ENCODE results near the gene CAMK1D. TPM values are rescaled to one million over a fixed set of nuclear protein-coding genes. Genes with fewer than 3 reads are reported as not detected.

Gene CAMK1D
- total RNA-seq, 1 donor from 2014 or later = 8.7 TPM

DNA sequence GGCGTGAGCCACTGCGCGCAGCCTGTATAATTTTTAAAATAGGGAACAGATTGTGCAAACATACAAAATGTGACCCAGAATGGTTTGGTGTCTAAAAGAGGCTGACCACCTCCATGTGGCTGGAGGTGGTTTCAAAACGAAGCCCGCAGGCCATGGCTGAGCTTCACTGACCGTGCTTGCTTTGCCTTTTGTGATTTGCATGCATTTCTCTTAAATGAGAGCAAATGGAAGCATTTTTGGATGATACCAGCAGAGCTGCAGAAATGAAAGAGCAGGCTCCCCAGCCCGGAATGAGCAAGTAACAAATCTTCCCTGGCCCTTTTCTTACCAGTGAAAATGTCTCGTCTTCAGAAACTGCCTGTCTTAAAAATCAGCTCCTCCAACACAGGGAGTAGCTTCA, 239.9 kb downstream of the CAMK1D start:
- intact Hi-C loops (cut with micrococcal nuclease) = no loop called here

GRCh38 chr10:12589791-12590190, 240.4 kb downstream of the CAMK1D start:
- intact Hi-C loops (cut with micrococcal nuclease) = no loop called here

DNA sequence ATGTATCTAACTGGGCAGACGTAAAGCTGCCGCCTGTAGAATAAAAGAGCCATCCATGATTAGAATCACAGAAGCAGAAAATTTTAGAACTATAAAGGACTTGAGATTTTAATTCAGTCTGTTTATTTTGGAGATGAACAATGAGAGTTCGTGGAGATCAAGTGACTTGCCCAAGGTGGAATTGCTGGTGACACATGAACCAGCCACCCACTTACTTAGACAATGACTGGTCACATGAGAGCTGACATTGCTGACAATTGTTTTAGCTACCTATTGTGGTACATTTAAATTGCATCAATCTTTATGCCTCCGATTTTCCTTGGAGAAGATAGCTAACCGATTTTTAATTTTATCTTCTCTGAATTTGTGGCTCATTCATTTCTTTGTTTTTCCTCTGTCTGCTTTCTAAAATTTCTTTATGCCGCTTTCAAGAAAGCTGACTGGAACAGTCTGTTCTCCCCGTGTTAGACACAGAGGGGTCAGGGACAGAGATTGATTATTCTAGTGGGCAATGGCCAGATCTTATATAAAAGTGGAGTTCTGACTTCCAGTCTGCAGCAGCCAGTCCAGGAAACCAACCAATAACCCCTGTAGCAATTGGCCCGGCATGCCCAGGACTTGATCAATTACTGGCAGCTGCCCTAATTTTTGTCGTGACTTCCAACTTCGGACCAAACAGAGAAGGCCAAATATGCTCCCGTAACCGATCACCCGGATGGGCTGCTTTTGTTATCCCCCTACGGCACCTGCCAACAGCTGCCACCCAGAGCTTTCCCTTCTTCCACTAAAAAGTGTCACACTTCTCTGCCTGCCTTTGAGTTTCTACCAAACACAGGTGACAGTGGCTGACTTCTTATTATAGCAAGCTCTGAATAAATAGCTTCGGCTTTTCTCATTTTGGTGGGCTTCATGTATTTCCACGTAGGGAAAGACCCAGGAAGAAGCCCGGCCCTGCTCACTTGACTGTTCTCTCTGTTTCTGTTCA, 241.6 kb downstream of the CAMK1D start:
- intact Hi-C loops (cut with micrococcal nuclease) = no loop called here

DNA sequence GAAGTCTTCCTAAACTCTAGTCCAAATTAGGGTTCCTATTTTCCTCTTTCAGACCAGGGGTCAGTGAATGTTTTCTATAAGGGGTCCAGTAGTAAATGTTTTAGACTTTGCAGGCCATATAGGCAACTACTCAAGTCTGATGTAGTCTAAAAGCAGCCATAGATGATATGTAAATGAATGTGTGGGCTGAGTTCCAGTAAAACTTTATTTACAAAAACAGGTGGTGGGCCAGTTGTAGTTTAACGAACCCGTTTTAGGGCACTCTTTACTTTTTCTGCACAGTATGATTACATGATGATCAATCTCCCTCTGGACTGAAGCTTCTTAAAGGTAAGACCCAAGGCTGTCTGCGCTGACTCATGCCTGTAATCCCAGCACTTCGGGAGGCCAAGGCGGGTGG, 243.6 kb downstream of the CAMK1D start:
- intact Hi-C loops (cut with micrococcal nuclease) = no loop called here

DNA sequence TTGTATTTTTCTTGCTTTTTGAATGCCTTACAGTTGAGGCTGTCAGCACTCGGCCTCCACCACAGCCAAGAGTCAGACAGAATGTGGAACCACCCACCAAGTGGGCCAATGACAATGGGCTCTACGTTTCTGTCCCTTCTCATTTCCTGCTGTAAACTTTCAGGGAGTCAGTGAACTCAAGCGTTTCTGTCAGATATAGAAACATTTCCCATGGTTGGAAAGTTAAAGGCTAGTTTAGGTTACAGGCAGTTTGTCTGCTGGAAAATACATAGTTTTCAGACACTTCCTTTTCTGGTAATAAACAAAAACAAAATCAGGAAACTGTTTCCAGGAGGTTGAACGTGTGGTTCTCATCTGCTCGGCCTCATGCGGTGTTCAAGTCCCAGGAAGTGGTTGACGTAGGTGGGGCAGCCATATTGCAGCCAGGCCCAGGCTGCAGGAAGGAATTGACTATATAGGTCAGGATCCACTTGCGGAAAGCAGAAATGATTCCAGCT, 245.1 kb downstream of the CAMK1D start:
- intact Hi-C loops (cut with micrococcal nuclease) = no loop called here

GRCh38 chr10:12595936-12596576, 246.7 kb downstream of the CAMK1D start:
- intact Hi-C loops (cut with micrococcal nuclease) = no loop called here

GRCh38 chr10:12597176-12597575, 247.8 kb downstream of the CAMK1D start:
- intact Hi-C loops (cut with micrococcal nuclease) = no loop called here

DNA sequence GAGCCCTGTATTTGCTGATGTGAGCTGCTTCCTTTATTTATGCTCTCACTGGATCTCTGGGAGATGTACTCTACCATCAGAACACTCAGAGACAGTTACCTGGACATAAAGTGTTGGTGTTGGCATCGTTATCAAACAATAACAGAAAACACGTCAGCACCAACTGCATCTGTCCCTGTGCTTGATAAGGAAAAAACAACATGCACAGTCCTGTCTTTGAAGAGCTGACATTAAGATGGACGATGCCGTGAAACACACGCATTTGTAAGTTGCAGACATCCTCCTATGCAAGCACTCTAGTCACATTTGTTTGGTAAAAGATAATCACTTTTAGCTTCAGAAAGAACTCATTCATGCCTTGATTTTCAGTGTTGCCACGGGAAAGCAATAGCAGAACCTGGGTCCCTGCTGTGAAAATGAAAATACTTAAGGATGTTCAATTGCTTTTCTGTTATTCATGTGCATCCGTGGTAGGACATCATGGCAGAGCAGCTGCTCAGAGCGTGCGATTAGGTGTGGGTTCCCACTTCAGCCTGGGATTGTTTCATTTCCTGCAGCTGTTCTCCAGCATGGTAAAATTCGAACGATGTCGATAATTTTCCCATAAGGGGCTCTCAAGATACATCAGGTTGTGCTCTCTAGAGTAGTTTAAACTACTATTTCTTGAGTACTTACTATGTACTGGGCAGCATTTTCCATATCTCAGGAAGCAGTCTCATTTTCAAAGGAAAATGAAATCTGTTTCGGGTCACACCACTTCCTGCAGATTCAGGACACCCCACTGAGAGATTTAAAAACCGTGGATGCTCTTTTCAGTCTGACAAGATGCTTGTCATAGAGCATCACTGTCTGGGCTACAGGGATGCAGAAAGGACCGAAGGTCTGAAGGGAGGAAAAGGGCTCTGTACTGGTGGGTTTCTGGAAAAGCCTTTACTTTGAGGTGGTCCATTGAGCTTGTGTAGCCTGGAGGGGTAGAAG, 248.7 kb downstream of the CAMK1D start:
- intact Hi-C loops (cut with micrococcal nuclease) = no loop called here

DNA sequence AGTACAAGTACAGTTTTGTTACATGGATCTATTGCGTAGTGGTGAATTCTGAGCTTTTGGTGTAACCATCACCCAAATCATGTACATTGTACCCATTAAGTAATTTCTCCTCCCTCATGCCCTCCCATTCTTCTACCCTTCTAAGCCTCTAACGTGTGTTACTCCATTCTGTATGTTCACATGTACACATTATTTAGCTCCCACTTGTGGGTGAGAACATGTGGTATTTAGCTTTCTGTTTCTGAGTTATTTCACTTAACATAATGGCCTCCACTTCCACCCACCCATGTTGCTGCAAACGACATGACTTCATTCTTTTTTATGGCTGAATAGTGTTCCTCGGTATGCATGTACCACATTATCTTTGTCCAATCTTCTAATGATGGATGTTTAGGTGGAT, 251.3 kb downstream of the CAMK1D start:
- intact Hi-C loops (cut with micrococcal nuclease) = no loop called here

- intact Hi-C loops (cut with micrococcal nuclease) = no loop called here
Measured at GRCh38 chr10:12602521-12602920, 253.2 kb downstream of the CAMK1D start.

DNA sequence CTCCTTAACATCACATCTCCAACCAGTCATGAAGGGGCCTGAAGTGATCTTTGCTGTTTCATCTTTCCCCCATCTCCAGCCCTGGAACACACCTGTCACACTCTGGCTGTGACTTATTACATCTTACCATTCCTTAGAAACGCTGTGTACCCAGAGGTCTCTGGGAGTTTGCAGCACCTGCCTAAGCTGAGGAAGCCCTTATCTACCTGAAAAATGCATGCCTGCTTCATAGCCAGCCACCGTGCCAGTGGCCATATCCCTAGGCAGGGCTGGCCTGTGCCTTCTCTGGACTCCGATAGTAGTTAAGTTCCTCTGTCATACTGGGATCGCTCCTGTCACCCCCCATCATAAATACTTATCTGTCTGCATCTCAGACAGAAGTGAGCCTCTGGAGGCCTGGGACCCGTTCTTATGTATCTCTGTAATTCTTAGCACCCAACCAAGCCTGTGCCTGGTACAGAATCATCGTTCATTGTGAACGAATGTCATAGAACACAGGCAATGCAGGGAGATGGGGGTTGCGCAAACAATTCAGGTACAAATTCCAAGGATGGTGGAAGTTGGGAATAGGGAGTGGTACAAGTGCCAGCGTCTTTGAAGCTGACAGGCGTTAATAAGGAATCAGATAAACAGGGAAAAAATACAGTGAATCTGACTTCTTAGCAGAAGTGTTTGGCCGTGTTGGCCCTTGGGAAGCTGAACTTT, 254.6 kb downstream of the CAMK1D start:
- intact Hi-C loops (cut with micrococcal nuclease) = no loop called here

DNA sequence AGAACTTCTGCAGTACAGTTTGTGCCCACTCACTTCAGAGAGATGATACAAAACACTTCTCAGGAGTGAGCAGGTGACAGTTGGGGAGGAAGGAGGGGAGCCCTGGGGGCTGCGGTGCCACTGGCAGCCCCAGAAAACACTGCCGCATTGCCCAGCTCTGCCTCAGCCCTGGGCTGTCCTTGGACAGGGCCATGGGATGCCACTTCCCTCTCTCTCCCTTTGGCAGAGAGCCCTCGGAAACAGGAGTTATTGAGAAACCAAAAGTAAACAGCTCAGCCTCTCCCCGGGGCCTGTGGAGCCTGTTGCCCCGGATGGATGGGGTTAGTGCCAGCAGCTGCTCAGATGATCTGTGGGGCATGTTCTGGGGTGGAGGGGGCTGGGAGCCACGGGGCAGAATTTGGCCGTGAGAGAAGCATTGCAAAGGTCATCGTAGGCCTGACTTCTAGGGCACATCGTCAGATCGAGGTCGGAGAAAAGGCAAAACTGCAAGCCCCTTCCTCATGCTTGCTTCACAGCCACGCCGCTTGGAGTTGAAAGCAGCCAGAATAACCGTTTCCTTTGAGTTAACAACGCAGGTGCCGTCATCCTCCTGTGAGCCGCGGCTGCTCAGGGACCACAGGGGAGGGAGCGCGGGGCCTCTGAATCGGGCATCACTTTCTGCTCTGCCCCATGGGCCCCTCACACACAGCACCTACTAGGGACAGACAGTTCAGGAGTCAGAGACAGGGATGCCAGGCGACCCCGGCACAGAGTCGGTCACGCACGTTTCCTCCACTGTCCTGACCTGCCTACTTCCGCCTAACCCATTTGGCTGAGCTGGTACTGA, 256.4 kb downstream of the CAMK1D start:
- intact Hi-C loops (cut with micrococcal nuclease) = no loop called here

- intact Hi-C loops (cut with micrococcal nuclease) = no loop called here
Measured at GRCh38 chr10:12606461-12606860, 257.1 kb downstream of the CAMK1D start.

- intact Hi-C loops (cut with micrococcal nuclease) = no loop called here
Measured at GRCh38 chr10:12608761-12609160, 259.4 kb downstream of the CAMK1D start.

DNA sequence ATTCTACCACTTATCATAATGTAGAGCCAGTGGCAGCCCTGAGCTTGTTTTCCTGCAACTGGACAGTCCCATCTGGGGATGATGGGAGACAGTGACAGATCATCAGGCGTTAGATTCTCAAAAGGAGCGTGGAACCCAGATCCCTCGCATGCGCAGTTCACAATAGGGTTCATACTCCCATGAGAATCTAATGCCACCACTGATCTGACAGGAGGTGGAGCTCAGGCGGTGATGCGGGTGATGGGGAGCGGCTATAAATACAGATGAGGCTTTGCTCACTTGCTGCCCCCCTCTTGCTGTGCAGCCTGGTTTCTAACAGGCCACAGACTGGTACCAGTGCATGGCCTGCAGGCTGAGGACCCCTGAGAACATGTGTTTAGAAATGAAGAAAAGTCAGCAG, 260.1 kb downstream of the CAMK1D start:
- intact Hi-C loops (cut with micrococcal nuclease) = no loop called here

DNA sequence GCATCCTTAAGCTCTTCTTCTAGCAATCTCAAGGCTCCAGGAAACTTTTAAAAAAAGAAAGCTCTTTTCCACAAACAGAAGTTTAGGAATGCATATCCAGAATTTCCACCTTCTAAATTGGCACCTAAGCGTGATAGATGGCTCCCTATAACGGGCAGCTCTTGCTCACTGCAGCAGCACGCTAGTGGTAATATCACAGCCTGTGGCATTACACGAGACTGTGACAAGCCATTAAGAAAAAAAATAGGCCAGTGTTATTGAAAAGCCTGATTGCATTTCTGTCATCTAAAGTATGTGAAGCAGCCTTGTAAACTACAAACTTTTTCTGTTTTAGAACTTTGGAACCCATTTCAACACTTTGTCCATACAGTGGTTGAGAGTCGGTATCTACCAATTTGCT, 263.8 kb downstream of the CAMK1D start:
- intact Hi-C loops (cut with micrococcal nuclease) = no loop called here

DNA sequence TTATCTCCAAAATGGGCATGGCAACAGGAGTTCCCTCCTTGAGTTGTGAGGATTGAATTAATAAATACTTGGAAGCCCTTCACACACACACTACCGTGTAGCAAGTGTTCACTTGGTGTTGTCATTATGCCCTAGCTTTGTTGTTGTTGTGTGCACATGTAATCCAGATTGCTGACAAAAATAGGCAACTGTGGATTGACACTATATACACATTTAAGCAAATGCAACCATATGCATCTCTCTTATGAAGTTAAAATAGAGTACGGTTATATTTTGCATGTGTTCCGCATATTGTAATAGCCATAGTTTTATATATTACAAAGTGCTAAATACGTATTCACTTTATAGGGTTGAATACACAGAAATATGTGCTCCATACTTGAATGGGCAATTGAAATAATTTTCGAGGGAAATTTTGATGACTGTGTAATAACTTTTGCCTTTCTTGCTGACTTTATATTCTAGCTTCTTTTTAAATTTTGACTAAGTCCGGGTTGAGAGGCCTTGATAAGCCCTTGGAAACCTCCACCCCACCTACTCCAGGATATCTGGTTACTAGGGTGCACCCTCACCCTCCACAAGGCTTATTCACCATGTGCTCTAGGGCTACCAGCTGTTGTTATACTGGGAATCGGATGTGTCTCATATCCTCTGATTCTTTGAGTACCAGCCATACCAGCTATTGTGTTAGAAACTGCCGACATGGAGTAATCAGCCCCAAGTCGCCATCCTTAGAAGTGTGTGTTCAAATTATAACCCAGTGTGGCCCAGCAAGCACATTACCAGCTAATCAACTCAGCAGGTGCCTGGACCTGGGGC, 265.0 kb downstream of the CAMK1D start:
- intact Hi-C loops (cut with micrococcal nuclease) = no loop called here

DNA sequence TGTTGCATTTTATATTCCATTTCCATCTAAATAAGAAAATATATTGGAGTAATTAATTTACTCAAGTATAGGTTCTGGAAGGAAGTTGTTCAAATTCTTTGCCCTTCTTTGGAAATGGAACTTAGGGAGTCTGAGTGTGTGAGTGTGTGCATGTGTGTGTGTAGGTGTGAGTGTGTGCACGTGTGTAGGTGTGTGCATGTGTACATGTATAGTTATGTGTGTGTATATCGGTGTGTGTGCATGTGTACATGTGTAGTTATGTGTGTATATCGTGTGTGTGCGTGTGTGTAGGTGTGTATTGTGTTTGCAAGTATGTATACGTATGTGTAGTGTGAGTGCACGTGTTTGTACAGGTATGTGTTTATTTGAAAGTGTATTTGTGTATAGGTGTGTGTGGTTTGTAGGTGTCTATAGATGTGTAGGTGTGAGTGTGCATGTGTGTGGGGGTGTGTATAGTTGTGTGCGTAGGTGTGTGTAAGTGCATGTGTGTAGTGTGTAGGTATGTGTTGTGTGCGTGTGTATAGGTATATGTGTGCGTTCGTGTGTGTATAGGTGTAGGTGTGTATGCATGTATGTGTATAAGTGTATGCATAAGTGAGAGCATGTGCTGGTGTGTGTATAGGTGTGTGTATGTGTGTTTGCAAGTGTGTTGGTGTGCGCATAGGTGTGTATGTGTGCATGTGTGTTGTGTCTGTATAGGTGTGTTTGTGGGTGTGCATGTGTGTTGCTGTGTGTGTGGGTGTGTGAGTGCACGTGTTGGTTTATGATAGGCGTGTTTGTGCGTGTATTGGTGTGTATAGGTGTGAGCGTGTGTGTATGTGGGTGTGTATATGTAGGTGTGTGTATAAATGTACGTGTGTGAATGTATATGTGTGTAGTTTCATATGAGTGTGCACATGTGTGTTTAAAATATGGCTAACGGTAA, 266.2 kb downstream of the CAMK1D start:
- intact Hi-C loops (cut with micrococcal nuclease) = no loop called here
